Measurements from ENCODE around the gene MACROD2. TPM values are rescaled to one million over a fixed set of nuclear protein-coding genes. Genes with fewer than 3 reads are reported as not detected.

The MACROD2 gene
- total RNA-seq, 2 donors from 2014 or later, result 0.94 to 10.4 TPM

DNA sequence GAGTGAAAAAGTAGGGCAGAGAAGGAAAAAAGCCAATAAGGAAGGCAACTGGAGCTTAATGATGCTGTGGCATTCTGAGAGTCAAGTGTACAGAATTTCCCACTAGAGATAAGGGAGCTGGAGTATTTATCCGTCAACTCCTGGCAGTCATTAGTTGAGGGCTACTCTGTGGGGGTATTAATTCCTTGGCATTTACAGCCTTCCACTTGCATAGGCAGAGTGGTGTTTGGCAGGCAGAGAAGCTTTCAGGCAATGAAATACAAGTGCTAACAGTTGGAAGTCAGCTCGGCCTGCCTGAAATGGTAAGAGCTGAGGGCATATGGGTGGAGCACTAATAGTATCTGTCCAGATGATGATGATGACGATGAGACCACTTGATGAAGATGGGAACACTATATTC lies 549.4 kb downstream of the MACROD2 start:
- Histone ChIP-seq H3K27ac (no peak overlapping the region), H3K4me1 (no peaks in the 10 kb centered on the region), H3K27me3 (no peaks in the 10 kb centered on the region), H3K36me3 (no peaks in the 10 kb centered on the region), H3K9me3 (no peaks in the 10 kb centered on the region), H3K4me3 (no peak overlapping the region)
- TF ChIP-seq, protein P1, sequence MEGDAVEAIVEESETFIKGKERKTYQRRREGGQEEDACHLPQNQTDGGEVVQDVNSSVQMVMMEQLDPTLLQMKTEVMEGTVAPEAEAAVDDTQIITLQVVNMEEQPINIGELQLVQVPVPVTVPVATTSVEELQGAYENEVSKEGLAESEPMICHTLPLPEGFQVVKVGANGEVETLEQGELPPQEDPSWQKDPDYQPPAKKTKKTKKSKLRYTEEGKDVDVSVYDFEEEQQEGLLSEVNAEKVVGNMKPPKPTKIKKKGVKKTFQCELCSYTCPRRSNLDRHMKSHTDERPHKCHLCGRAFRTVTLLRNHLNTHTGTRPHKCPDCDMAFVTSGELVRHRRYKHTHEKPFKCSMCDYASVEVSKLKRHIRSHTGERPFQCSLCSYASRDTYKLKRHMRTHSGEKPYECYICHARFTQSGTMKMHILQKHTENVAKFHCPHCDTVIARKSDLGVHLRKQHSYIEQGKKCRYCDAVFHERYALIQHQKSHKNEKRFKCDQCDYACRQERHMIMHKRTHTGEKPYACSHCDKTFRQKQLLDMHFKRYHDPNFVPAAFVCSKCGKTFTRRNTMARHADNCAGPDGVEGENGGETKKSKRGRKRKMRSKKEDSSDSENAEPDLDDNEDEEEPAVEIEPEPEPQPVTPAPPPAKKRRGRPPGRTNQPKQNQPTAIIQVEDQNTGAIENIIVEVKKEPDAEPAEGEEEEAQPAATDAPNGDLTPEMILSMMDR (IDR thresholded peaks at IDR 0.05), result no peak
- no peak for DNase-seq (ENCODE audit: low spot score)

DNA sequence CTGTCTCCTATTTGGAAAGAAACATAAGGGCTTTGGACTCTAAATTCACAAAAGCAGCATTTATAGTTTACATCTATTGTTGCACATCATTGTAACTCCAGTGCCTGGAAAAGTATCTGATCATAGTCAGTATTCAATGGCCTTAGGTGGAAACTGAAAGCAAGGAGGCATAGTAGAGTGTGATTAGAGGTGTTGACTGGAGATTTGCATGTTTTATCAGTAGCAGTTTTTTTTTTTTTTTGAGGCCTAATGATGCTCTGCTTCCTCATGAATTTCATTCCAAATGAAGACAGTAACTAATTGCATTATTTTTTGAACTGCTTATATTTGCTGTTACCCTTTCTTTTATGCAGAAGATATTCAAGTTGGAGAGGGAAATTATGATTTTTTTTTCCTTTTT lies 555.3 kb downstream of the MACROD2 start:
- H3K36me3 ChIP-seq, result no peaks in the 10 kb centered on the region
- TF ChIP-seq, protein P1 (IDR thresholded peaks at IDR 0.05), result no peak
- DNase-seq (ENCODE audit: low spot score), result no peak

DNA sequence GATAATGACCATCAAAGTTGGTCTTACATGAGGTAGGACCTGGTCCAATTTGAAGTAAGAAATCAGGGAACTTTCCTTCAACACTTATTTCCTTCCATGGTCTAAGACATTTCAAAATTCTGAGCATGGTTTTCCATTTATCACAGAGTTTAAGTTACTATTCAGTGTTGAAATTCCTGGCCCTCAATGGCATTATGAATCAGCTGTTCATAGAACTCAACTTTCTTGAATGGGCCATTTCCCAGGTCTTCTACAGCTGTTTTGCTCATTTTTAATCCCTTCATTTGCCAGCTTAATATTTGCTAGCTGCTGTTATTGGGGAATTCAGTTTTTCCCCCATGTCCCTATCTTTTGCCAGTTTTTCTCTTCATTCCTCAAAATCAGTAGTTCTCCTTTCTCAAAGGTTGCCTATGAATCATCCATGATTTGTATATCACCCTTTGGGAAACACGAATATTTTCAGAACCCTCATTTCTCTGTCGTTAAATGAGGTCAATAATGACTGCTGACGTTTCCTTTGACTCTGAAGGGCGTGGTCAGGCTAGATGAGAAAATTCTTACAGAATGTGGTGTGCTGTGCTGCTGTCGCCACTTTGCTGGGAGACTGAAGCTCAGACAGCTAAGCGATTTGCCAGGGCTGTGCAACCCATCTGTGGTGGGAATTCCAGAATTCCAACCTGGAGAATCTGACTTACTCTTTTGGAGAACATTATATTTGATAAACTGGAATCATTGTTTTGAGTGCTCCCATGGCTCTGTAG lies 558.6 kb downstream of the MACROD2 start:
- TF ChIP-seq, protein P1 (IDR thresholded peaks at IDR 0.05), result no peak
- DNase-seq (ENCODE audit: low spot score), result no peak

More for the DNA sequence above, 555.3 kb downstream of the MACROD2 start:
- Histone ChIP-seq H3K4me3 (no peak overlapping the region), H3K27ac (no peak overlapping the region), H3K9me3 (no peaks in the 10 kb centered on the region), H3K4me1 (no peaks in the 10 kb centered on the region), H3K27me3 (no peaks in the 10 kb centered on the region)

DNA sequence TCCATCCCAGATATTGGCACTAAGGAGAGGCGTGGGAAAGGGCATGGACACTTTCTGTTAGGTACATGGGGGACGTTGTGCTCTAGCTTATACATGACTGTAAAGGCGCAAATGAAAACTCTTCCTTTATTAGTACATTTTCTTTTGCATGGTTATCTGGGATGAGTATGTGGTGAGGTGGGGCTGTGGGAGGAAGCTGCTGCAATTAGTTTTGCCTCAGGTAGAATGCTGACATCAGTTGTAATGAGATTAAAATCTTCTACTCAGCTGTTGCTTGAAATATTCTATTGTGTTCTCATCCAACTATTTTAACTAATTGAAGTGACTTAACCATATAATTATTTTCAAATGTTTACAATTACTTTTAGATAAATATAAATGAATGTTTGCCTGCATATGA lies 560.4 kb downstream of the MACROD2 start:
- DNase-seq (ENCODE audit: low spot score), result no peak
- no peak overlapping the region for H3K4me3 ChIP-seq
- H3K9me3 ChIP-seq, result no peaks in the 10 kb centered on the region
- no peaks in the 10 kb centered on the region for H3K36me3 ChIP-seq
- H3K27ac ChIP-seq, result no peak overlapping the region
- H3K4me1 ChIP-seq, result no peaks in the 10 kb centered on the region
- TF ChIP-seq, protein P1 (IDR thresholded peaks at IDR 0.05), result no peak
- H3K27me3 ChIP-seq, result no peaks in the 10 kb centered on the region

More for the DNA sequence above, 558.6 kb downstream of the MACROD2 start:
- no peaks in the 10 kb centered on the region for H3K27me3 ChIP-seq
- H3K27ac ChIP-seq, result no peak overlapping the region
- H3K4me1 ChIP-seq, result no peaks in the 10 kb centered on the region
- no peak overlapping the region for H3K4me3 ChIP-seq
- no peaks in the 10 kb centered on the region for H3K9me3 ChIP-seq
- H3K36me3 ChIP-seq, result no peaks in the 10 kb centered on the region

DNA sequence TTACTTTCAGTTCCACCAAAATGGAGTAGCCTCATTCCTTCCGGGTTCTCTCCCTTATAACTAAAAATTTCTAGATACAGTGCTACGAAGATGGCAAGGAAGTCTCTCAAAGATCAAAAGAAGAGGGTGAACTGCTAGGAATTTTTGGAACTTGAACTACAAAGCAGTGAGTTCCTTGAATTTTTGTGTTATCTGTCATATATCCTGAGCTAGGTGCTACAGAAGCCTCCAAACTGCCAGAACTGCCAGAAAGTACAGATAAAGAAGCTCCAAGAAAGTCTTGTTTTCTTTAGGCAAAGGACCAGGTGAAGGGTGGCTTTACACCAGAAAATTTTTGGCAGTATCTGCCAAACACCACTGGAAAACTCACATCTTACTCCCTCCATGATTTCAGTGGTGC lies 560.9 kb downstream of the MACROD2 start:
- no peaks in the 10 kb centered on the region for H3K36me3 ChIP-seq

More for the DNA sequence above, 560.9 kb downstream of the MACROD2 start:
- Histone ChIP-seq H3K4me3 (no peak overlapping the region), H3K27ac (no peak overlapping the region), H3K27me3 (no peaks in the 10 kb centered on the region), H3K4me1 (no peaks in the 10 kb centered on the region), H3K9me3 (no peaks in the 10 kb centered on the region)
- no peak for DNase-seq (ENCODE audit: low spot score)
- TF ChIP-seq, protein P1 (IDR thresholded peaks at IDR 0.05), result no peak

Measured in right atrium auricular region (tissue), 2 donors.